Stimulated activated CD4-positive, alpha-beta T cell treated with anti-CD3 and anti-CD28 coated beads, Interleukin-12 subunit alpha, Interleukin-12 subunit beta, amount 100 ng/mL, for 4 hours (primary cell): ENCODE results near the gene TBX2.

Experiments
- DNase-seq: peaks from one replicate; pipeline ENCODE4 v3.0.0-alpha.2; 2020

TBX2 gene

GRCh38 chr17:61456061-61456681 is 56.5 kb downstream of the TBX2 start:
- no peak for DNase-seq

- DNase-seq, result no peak
Measured at GRCh38 chr17:61456688-61457225, 57.1 kb downstream of the TBX2 start.

GRCh38 chr17:61457226-61457983 is 57.8 kb downstream of the TBX2 start:
- no peak for DNase-seq

- no peak for DNase-seq
Measured at GRCh38 chr17:61458000-61458399, 58.4 kb downstream of the TBX2 start.

- no peak for DNase-seq
Measured at GRCh38 chr17:61458421-61459141, 58.9 kb downstream of the TBX2 start.
